Muscle layer of duodenum (tissue), 2 donors: ENCODE measurements around the gene GID8.

Experiments
- H3K27ac ChIP-seq: one replicate; pipeline ENCODE4 v1.7.0; 2013; ENCODE audit warnings: mild to moderate bottlenecking, low read length
- H3K27me3 ChIP-seq: one replicate; pipeline ENCODE4 v1.7.0; 2013; ENCODE audit warnings: low read depth, mild to moderate bottlenecking, control low read depth, low read length
- H3K36me3 ChIP-seq, 2 donors: one replicate each; pipeline ENCODE4 v1.7.0; 2013; ENCODE audit warnings: low read length in 2 of 2, control low read depth in 1 of 2, mild to moderate bottlenecking in 1 of 2; ENCODE audit not compliant: insufficient read depth in 2 of 2, control insufficient read depth in 1 of 2
- H3K4me1 ChIP-seq, 2 donors: one replicate each; pipeline ENCODE4 v1.7.0; 2013; ENCODE audit warnings: low read length in 2 of 2, mild to moderate bottlenecking in 2 of 2, control low read depth in 1 of 2, moderate library complexity in 1 of 2; ENCODE audit not compliant: insufficient read depth in 2 of 2, control insufficient read depth in 1 of 2
- H3K4me3 ChIP-seq, 2 donors: one replicate each; pipeline ENCODE4 v1.7.0; 2013; ENCODE audit warnings: low read length in 2 of 2, low read depth in 1 of 2, mild to moderate bottlenecking in 1 of 2
- H3K9me3 ChIP-seq, 2 donors: one replicate each; pipeline ENCODE4 v1.7.0; 2013; ENCODE audit warnings: low read length in 2 of 2, control low read depth in 1 of 2, mild to moderate bottlenecking in 1 of 2; ENCODE audit not compliant: control insufficient read depth in 1 of 2
- donor health status: healthy.

GID8 gene

GRCh38 chr20:62949153-62949821, 11.3 kb downstream of the GID8 start:
- Histone ChIP-seq H3K4me1 (peaks cover 9 to 24% of the 10 kb centered on the region in 2 donors), H3K9me3 (no peaks in the 10 kb centered on the region), H3K4me3 (no peak overlapping the region), H3K36me3 (peaks cover 37 to 41% of the 10 kb centered on the region in 2 donors), H3K27ac (no peak overlapping the region), H3K27me3 (no peaks in the 10 kb centered on the region)

- Histone ChIP-seq H3K4me3 (no peak overlapping the region), H3K9me3 (no peaks in the 10 kb centered on the region), H3K36me3 (peaks cover 31 to 35% of the 10 kb centered on the region in 2 donors), H3K27me3 (no peaks in the 10 kb centered on the region), H3K4me1 (peaks cover 9 to 28% of the 10 kb centered on the region in 2 donors), H3K27ac (no peak overlapping the region)
Observed at GRCh38 chr20:62949962-62950361, 12.0 kb downstream of the GID8 start.

- H3K36me3 ChIP-seq, result peaks cover 27 to 28% of the 10 kb centered on the region in 2 donors
- peaks cover 9 to 28% of the 10 kb centered on the region in 2 donors for H3K4me1 ChIP-seq
- no peaks in the 10 kb centered on the region for H3K27me3 ChIP-seq
- no peak overlapping the region for H3K27ac ChIP-seq
- no peaks in the 10 kb centered on the region for H3K9me3 ChIP-seq
- H3K4me3 ChIP-seq, result no peak overlapping the region
Observed at GRCh38 chr20:62950741-62951140, 12.8 kb downstream of the GID8 start.

- H3K4me3 ChIP-seq, result no peak overlapping the region
- H3K36me3 ChIP-seq, result peaks cover 21 to 22% of the 10 kb centered on the region in 2 donors
- no peaks in the 10 kb centered on the region for H3K27me3 ChIP-seq
- H3K9me3 ChIP-seq, result no peaks in the 10 kb centered on the region
- no peak overlapping the region for H3K27ac ChIP-seq
- H3K4me1 ChIP-seq, result peaks cover 9 to 28% of the 10 kb centered on the region in 2 donors
Observed at GRCh38 chr20:62951143-62951895, 13.4 kb downstream of the GID8 start.

GRCh38 chr20:62951896-62952372, 14.0 kb downstream of the GID8 start:
- Histone ChIP-seq H3K27ac (no peak overlapping the region), H3K27me3 (no peaks in the 10 kb centered on the region), H3K9me3 (no peaks in the 10 kb centered on the region), H3K36me3 (peaks cover 15 to 17% of the 10 kb centered on the region in 2 donors), H3K4me3 (peak overlapping the region; percentile 21 to 49), H3K4me1 (peaks cover 9 to 28% of the 10 kb centered on the region in 2 donors)

GRCh38 chr20:62952373-62952967, 14.5 kb downstream of the GID8 start, which contains the start of gene SLC17A9:
SLC17A9 (plus strand) TSS chr20:62952709; CDS start chr20:62952831, 122 bp downstream.
- Histone ChIP-seq H3K4me1 (peaks cover 9 to 28% of the 10 kb centered on the region in 2 donors), H3K27ac (peak within 1 kb of the TSS; percentile 91), H3K36me3 (peaks cover 10 to 12% of the 10 kb centered on the region in 2 donors)

GRCh38 chr20:62952968-62953838, 15.3 kb downstream of the GID8 start:
- Histone ChIP-seq H3K9me3 (no peaks in the 10 kb centered on the region), H3K27ac (peak overlapping the region; percentile 91), H3K27me3 (no peaks in the 10 kb centered on the region), H3K36me3 (peaks cover 6% of the 10 kb centered on the region in 2 donors), H3K4me3 (peak overlapping the region; percentile 52), H3K4me1 (peaks cover 9 to 28% of the 10 kb centered on the region in 2 donors)

More at GRCh38 chr20:62952373-62952967, 14.5 kb downstream of the GID8 start, which contains the start of gene SLC17A9:
- Histone ChIP-seq H3K4me3 (peak within 1 kb of the TSS; percentile 52), H3K9me3 (no peaks in the 10 kb centered on the region), H3K27me3 (no peaks in the 10 kb centered on the region)

- H3K4me1 ChIP-seq, result peaks cover 9 to 28% of the 10 kb centered on the region in 2 donors
- H3K27me3 ChIP-seq, result no peaks in the 10 kb centered on the region
- H3K9me3 ChIP-seq, result no peaks in the 10 kb centered on the region
- peaks cover 2% of the 10 kb centered on the region in 2 donors for H3K36me3 ChIP-seq
- H3K4me3 ChIP-seq, result peak overlapping the region; percentile 52
- peak overlapping the region; percentile 91 for H3K27ac ChIP-seq
Observed at GRCh38 chr20:62953839-62954703, 16.1 kb downstream of the GID8 start.

GRCh38 chr20:62955519-62956386, 17.8 kb downstream of the GID8 start:
- Histone ChIP-seq H3K27me3 (no peaks in the 10 kb centered on the region), H3K27ac (no peak overlapping the region)

More at GRCh38 chr20:62955519-62956386, 17.8 kb downstream of the GID8 start:
- Histone ChIP-seq H3K4me3 (no peak overlapping the region), H3K36me3 (no peaks in the 10 kb centered on the region), H3K9me3 (no peaks in the 10 kb centered on the region), H3K4me1 (peaks cover 9 to 28% of the 10 kb centered on the region in 2 donors)
